ENCODE measurements around the gene OR2V1. TPM values are rescaled to one million over a fixed set of nuclear protein-coding genes. Genes with fewer than 3 reads are reported as not detected.

OR2V1 gene, protein sequence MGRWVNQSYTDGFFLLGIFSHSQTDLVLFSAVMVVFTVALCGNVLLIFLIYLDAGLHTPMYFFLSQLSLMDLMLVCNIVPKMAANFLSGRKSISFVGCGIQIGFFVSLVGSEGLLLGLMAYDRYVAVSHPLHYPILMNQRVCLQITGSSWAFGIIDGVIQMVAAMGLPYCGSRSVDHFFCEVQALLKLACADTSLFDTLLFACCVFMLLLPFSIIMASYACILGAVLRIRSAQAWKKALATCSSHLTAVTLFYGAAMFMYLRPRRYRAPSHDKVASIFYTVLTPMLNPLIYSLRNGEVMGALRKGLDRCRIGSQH
- not detected in 2 replicates for total RNA-seq

DNA sequence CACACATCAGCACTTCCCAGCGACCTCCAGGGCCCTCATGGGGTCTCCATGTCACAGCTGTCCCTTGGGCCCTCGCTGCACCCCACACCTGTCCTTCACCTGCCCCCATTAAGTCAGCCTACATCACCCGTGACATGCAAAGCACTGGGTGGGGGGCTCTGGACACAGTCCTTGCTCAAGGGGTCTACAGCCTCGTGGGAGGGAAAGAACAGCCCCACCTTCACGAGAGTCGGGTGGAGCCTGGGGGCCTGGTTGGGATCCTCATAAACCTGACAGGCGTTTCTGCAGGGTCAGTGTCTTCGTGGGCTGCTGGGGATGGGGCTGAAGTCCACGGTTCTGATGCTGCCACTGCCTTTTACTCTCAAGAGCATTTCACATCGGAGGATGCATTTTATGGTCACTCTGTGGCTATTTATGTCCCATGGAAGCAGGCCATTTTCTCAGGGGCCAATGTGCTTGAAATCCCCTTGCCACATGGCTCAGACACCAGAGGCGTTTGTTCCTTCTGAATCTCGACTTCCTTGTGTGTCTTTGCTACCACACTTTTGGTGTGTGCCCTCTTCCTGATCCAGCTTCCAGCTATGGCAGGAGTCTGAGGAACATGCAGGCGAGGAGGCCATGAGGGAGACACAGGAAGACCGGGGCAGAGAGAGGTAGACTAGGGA, at the start of gene OR2V1:
TSS of gene OR2V1 (minus strand) at position 338 of the 665 bp plus-strand sequence. CDS start 5,865 bp downstream, outside the sequence.

DNA sequence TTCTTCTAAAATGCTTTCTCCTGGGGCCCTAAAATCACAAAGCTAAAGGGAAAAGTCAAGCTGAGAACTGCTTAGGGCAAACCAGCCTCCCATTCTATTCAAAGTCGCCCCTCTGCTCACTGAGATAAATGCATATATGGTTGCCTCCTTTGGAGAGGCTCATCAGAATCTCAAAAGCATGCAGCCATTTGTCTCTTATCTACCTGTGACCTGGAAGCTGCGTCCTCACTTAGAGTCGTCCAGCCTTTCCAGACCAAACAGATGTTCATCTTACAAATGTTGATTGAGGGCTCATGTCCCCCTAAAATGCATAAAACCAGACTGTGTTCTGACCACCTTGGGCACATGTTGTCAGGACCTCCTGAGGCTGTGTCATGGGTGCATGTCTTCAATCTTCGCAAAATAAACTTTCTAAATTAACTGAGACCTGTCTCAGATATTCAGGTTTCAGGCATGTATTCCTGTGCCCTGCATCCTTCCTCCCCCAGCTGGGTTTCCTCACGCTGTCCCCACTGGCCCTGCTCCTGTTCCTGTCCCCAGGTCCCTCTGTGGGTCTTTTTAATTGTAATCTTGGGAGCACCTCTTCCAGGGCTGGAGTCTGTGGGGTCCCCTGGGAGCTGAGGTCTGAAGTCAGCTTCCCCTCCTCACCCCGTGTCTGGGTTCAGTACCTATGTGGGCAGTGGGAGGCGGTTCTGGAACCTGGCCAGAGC, 16.1 kb upstream of the OR2V1 start, which contains the start of gene OR2V2:
TSS of gene OR2V2 (plus strand) at position 660 of the 710 bp plus-strand sequence. CDS start 7,357 bp downstream, outside the sequence.

Other genes starting within 250 kb of the OR2V1 start
- gene BTNL8, start 232.0 kb downstream of the OR2V1 start, total RNA-seq = not detected in 2 replicates
- gene BTNL3, start 142.3 kb downstream of the OR2V1 start, total RNA-seq = not detected in 2 replicates
- gene BTNL9, start 90.9 kb downstream of the OR2V1 start, total RNA-seq = not detected in 2 replicates
- gene OR2V2, start 16.4 kb upstream of the OR2V1 start, total RNA-seq = not detected in 2 replicates
- 1.2 and 2.8 TPM in 2 replicates for gene TRIM7, start 74.0 kb upstream of the OR2V1 start, total RNA-seq
- gene TRIM41, start 92.1 kb upstream of the OR2V1 start, total RNA-seq = 14.2 and 15.9 TPM in 2 replicates
- 5,283 and 5,860 TPM in 2 replicates for gene RACK1, start 112.7 kb upstream of the OR2V1 start, total RNA-seq
- gene TRIM52, start 130.0 kb upstream of the OR2V1 start, total RNA-seq = 3.4 and 5.2 TPM in 2 replicates
- 0.09 and 0.14 TPM in 2 replicates for gene OR4F3, start 236.1 kb upstream of the OR2V1 start, total RNA-seq

Data from smooth muscle cell of bladder (primary cell).